ENCODE data around the gene TBL3. TPM values are rescaled to one million over a fixed set of nuclear protein-coding genes. Genes with fewer than 3 reads are reported as not detected.
"Not testable (repeated sequence)": the region's sequence is repeated elsewhere in the genome, so short reads cannot be mapped to it uniquely, and the experiment has no call there.

The TBL3 gene
- total RNA-seq, 6 donors from 2014 or later, result 22.0 to 51.6 (median 35.0) TPM

GRCh38 chr16:1958715-1959268 is 13.1 kb upstream of the TBL3 start:
- DNase-seq (no peak), ATAC-seq (ENCODE audit: low FRiP score in 2 of 2) (peak; percentile 0 to 35)
- peaks cover 21 to 38% (median 24%) of the 10 kb centered on the region in 4 donors for H3K4me1 ChIP-seq
- 19 to 41% methylated on average over 8 to 13 of the region's 14 CpGs for WGBS, 2 donors
- H3K27me3 ChIP-seq, result no peaks in the 10 kb centered on the region
- H3K36me3 ChIP-seq, result peaks cover 14 to 32% (median 23%) of the 10 kb centered on the region in 4 donors
- no peaks in the 10 kb centered on the region for H3K9me3 ChIP-seq
- peak overlapping the region in 3 of 4 donors; percentile 72 to 95 (median 94) for H3K4me3 ChIP-seq
- TF ChIP-seq POLR2A (IDR thresholded peaks at IDR 0.05), result no peak
- no peak for TF ChIP-seq POLR2AphosphoS5 (IDR thresholded peaks at IDR 0.05)
- no peak for TF ChIP-seq CTCF (IDR thresholded peaks at IDR 0.05)
- TF ChIP-seq EP300 (IDR thresholded peaks at IDR 0.05), result no peak
- peak overlapping the region; percentile 79 to 94 (median 90) for H3K27ac ChIP-seq

GRCh38 chr16:1959269-1960039 is 12.4 kb upstream of the TBL3 start, which contains the start of gene NDUFB10:
NDUFB10 (plus strand) TSS chr16:1959538; CDS start chr16:1959625, 87 bp downstream.
- ATAC-seq (ENCODE audit: low FRiP score in 2 of 2) (peak; percentile 95 to 98), DNase-seq (peak; percentile 95 to 99)
- Histone ChIP-seq H3K27me3 (no peaks in the 10 kb centered on the region), H3K4me1 (peaks cover 21 to 43% (median 26%) of the 10 kb centered on the region in 4 donors), H3K36me3 (peaks cover 14 to 34% (median 23%) of the 10 kb centered on the region in 4 donors), H3K4me3 (peak within 1 kb of the TSS; percentile 72 to 96 (median 94)), H3K9me3 (no peaks in the 10 kb centered on the region), H3K27ac (peak within 1 kb of the TSS; percentile 79 to 94 (median 90))
- WGBS, 2 donors, result 0 to 1% methylated on average over 23 to 71 of the region's 79 CpGs
- no peak for TF ChIP-seq EP300 (IDR thresholded peaks at IDR 0.05)
- TF ChIP-seq CTCF (IDR thresholded peaks at IDR 0.05), result peak; percentile 60 to 92 (median 76)
- TF ChIP-seq POLR2AphosphoS5 (IDR thresholded peaks at IDR 0.05), result peak; percentile 87 to 97
- TF ChIP-seq POLR2A (IDR thresholded peaks at IDR 0.05), result peak in 3 of 4 donors; percentile 1 to 97 (median 97)

- H3K4me3 ChIP-seq, result peak overlapping the region in 1 of 4 donors; percentile 94
- H3K27ac ChIP-seq, result peak overlapping the region in 1 of 4 donors; percentile 94
- no peak for DNase-seq
- H3K9me3 ChIP-seq, result no peaks in the 10 kb centered on the region
- H3K4me1 ChIP-seq, result peaks cover 27 to 51% (median 32%) of the 10 kb centered on the region in 4 donors
- peaks cover 14 to 34% (median 23%) of the 10 kb centered on the region in 4 donors for H3K36me3 ChIP-seq
- 63 to 64% methylated on average over 14 to 20 of the region's 20 CpGs for WGBS, 2 donors
- ATAC-seq (ENCODE audit: low FRiP score in 2 of 2), result no peak
- TF ChIP-seq EP300 (IDR thresholded peaks at IDR 0.05), result no peak
- no peak for TF ChIP-seq CTCF (IDR thresholded peaks at IDR 0.05)
- no peak for TF ChIP-seq POLR2AphosphoS5 (IDR thresholded peaks at IDR 0.05)
- TF ChIP-seq POLR2A (IDR thresholded peaks at IDR 0.05), result no peak
- H3K27me3 ChIP-seq, result no peaks in the 10 kb centered on the region
These were observed 10.9 kb upstream of the TBL3 start for GRCh38 chr16:1960665-1961630.

GRCh38 chr16:1961651-1962067 is 10.2 kb upstream of the TBL3 start:
- no peak overlapping the region for H3K4me3 ChIP-seq
- peaks cover 30 to 54% (median 34%) of the 10 kb centered on the region in 4 donors for H3K4me1 ChIP-seq

GRCh38 chr16:1962161-1963153 is 9.4 kb upstream of the TBL3 start:
- peaks cover 14 to 34% (median 23%) of the 10 kb centered on the region in 4 donors for H3K36me3 ChIP-seq
- not testable (repeated sequence) for H3K27me3 ChIP-seq; ATAC-seq (ENCODE audit: low FRiP score in 2 of 2); H3K9me3 ChIP-seq
- H3K4me1 ChIP-seq, result peaks cover 30 to 54% (median 34%) of the 10 kb centered on the region in 4 donors
- WGBS, 2 donors, result 88% methylated on average over 25 to 29 of the region's 37 CpGs
- peak in 1 of 2 donors; percentile 70 for DNase-seq
- H3K4me3 ChIP-seq, result peak overlapping the region in 1 of 4 donors; percentile 85
- peak overlapping the region in 1 of 4 donors; percentile 99 for H3K27ac ChIP-seq

More at GRCh38 chr16:1961651-1962067, 10.2 kb upstream of the TBL3 start:
- Histone ChIP-seq H3K9me3 (no peaks in the 10 kb centered on the region), H3K27me3 (no peaks in the 10 kb centered on the region), H3K27ac (peak overlapping the region in 1 of 4 donors; percentile 5), H3K36me3 (peaks cover 14 to 34% (median 23%) of the 10 kb centered on the region in 4 donors)
- DNase-seq (no peak), ATAC-seq (ENCODE audit: low FRiP score in 2 of 2) (no peak)
- TF ChIP-seq EP300 (IDR thresholded peaks at IDR 0.05), result no peak
- no peak for TF ChIP-seq POLR2A (IDR thresholded peaks at IDR 0.05)
- no peak for TF ChIP-seq CTCF (IDR thresholded peaks at IDR 0.05)
- TF ChIP-seq POLR2AphosphoS5 (IDR thresholded peaks at IDR 0.05), result no peak
- WGBS, 2 donors, result 55 to 78% methylated on average over 4 to 6 of the region's 6 CpGs

Measured in upper lobe of left lung (tissue), 6 donors.